Activated CD4-positive, alpha-beta T cell treated with anti-CD3 and anti-CD28 coated beads, Interleukin-2, Interleukin-6, amounts not matched to agents 100 ng/mL and 50 ng/mL, durations not matched to agents 16 hours and 8 hours (primary cell): Measurements from ENCODE around the gene DHRS13.

Experiments
- DNase-seq: peaks from one replicate; pipeline ENCODE4 v3.0.0-alpha.2; 2020

The DHRS13 gene

DNA sequence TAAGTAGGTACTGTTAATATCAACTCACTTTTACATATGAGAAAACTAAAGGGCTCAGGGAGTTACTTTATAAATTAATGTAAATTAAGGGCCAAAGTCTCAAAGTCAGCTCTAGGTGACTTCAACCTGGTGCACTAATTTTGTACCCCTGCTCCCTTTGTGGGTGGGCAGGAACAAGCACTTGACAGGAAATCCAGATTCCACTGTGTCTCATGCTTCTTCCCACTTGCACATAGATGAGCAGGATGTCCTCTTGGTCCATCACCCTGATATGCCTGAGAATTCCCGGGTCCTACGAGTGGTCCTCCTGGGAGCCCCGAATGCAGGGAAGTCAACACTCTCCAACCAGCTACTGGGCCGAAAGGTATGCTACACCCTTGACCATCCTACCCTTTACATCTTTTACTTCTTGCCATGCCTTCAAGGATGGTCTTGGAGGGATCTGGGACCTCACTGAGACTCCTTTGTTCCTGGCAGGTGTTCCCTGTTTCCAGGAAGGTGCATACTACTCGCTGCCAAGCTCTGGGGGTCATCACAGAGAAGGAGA is 46.8 kb downstream of the DHRS13 start:
- no peak for DNase-seq

DNA sequence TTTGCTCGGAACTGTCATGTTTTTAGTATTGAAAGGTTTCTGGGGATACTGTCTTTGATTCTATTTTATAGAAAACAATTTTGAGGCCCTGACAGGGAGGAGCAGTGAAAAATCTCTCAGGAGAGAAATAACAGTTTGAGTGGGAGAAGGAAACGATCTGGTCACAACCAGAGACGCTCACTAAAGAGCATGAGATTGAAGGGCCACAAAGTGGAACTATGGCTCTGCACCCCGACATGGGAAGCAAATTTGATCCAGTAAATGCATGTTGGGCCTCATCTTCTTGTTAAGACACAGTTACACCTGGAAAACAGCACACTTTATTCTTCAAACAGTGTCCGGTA is 47.6 kb downstream of the DHRS13 start:
- DNase-seq: no peak

DNA sequence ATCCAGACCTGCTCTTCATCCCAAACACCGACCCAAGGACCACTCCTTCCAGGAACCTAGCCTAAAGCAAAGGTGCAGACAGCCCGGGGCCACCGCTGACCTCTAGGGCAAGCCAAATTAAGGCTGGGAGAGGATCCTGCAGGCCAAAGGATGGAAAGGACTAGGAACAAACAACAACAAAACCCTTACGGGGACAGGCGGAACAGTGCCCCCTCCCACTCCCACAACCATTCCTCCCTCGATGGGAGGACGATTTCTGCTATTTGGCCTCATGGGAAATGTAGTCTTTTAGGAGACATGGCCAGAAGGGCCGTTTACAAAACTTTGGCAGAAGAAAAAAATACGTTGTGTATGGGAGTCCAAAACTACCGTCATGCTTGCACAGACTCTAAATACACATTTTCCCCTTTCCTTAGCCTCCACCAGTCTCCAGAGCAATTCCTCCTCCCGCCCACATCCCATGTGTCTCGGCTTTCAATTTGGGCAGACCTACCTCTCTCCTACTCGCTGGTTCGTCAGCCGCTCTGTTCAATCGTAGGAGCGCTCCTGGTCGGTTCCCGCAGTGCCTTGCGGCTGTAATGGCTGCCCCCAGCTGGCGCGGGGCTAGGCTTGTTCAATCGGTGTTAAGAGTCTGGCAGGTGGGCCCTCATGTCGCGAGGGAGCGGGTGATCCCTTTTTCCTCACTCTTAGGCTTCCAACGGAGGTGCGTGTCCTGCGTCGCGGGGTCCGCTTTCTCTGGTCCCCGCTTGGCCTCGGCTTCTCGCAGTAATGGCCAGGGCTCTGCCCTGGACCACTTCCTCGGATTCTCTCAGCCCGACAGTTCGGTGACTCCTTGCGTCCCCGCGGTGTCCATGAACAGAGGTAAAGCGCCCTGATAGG is 48.2 kb downstream of the DHRS13 start, which contains the start of gene ERAL1:
Gene ERAL1, plus strand, starts transcription at position 560 of the 879 bp plus-strand sequence. Its CDS starts 19 bp downstream, at position 579.
- peak; percentile 91 for DNase-seq

DNA sequence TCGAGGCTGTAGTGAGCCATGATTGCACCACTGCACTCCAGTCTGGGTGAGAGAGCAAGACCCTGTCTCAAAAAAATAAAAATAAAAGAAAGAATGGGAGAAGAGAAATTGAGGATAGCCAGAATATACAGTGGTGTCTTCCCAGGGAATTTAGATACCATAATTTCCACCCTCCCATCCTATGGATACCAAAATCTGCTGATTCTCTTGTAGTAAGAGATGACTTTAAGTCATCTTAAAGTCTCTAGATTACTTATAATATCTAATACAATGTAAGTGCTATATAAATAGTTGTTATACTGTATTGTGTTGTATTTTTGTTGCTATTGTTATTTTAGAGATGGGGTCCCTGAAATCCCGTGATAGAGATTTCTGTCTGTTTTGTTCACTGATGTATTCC is 49.6 kb downstream of the DHRS13 start:
- DNase-seq: no peak

DNA sequence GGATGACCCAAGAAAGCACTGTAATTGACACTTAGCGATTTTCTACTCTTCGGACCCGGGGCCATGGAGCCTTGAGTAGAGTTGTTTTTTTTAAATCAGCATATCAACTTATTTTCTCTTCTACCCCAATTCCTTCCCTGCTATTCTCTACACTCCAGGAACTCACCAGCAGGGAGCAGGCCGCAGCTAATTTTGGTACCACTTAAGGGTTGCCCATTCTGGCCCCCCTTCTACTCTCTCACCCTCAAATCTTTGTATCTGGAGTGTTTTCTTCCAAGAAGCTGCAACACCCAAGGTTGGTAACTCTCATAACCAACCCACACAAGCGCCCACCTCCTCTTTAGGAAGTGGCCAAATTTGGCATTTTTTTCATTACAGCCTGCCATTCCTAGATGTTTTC is 53.6 kb downstream of the DHRS13 start:
- no peak for DNase-seq

DNA sequence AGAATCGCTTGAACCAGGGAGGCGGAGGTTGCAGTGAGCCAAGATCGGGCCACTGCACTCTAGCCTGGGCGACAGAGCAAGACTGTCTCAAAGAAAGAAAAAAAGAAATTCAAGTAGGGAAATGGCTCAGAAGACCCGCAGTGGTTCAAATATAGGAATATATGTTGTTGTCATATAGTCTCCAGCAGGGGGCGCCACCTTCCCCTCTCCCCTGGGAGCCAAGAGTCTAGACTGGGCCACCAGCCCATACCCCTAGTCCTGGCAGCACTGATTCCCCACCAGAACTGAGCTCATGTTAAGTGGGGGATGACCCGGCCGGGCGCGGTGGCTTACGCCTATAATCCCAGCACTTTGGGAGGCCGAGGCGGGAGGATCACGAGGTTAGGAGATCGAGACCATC is 54.2 kb downstream of the DHRS13 start:
- peak; percentile 69 for DNase-seq
